DMS 273 treated with DMSO at 0.1 percent for 48 hours (cell line): ENCODE measurements around the gene MARK1.

Experiments
- DNase-seq: peaks from one replicate; lab custom pipeline; 2025; lab: John Stamatoyannopoulos, UW

Gene MARK1

GRCh38 chr1:220527908-220528678 lies at the start of gene MARK1:
Gene MARK1 (plus strand): TSS chr1:220528136. CDS start chr1:220528823, 687 bp downstream.
- DNase-seq: peak; percentile 58

- DNase-seq: no peak
Measured at GRCh38 chr1:220483700-220484099, 44.2 kb upstream of the MARK1 start.

- no peak for DNase-seq
Measured at GRCh38 chr1:220484135-220484534, 43.8 kb upstream of the MARK1 start.

- no peak for DNase-seq
Measured at GRCh38 chr1:220485131-220485530, 42.8 kb upstream of the MARK1 start.

- no peak for DNase-seq
Measured at GRCh38 chr1:220485791-220486190, 42.1 kb upstream of the MARK1 start.

- no peak for DNase-seq
Measured at GRCh38 chr1:220487297-220487820, 40.6 kb upstream of the MARK1 start.

GRCh38 chr1:220491891-220492290 lies 36.0 kb upstream of the MARK1 start:
- no peak for DNase-seq

GRCh38 chr1:220497220-220497947 lies 30.6 kb upstream of the MARK1 start:
- DNase-seq: peak; percentile 15

- peak; percentile 93 for DNase-seq
Measured at GRCh38 chr1:220498188-220498587, 29.7 kb upstream of the MARK1 start.

GRCh38 chr1:220500372-220500771 lies 27.6 kb upstream of the MARK1 start:
- DNase-seq: no peak

GRCh38 chr1:220504329-220504728 lies 23.6 kb upstream of the MARK1 start:
- DNase-seq: no peak

- DNase-seq: no peak
Measured at GRCh38 chr1:220507085-220507484, 20.9 kb upstream of the MARK1 start.

GRCh38 chr1:220511179-220511578 lies 16.8 kb upstream of the MARK1 start:
- DNase-seq: no peak

- DNase-seq: no peak
Measured at GRCh38 chr1:220511785-220512184, 16.2 kb upstream of the MARK1 start.

GRCh38 chr1:220513834-220514233 lies 14.1 kb upstream of the MARK1 start:
- DNase-seq: no peak

- no peak for DNase-seq
Measured at GRCh38 chr1:220514256-220514655, 13.7 kb upstream of the MARK1 start.

GRCh38 chr1:220516014-220516721 lies 11.8 kb upstream of the MARK1 start:
- no peak for DNase-seq

GRCh38 chr1:220516722-220517042 lies 11.3 kb upstream of the MARK1 start:
- no peak for DNase-seq

- no peak for DNase-seq
Measured at GRCh38 chr1:220521778-220522177, 6.2 kb upstream of the MARK1 start.

- DNase-seq: no peak
Measured at GRCh38 chr1:220526294-220526693, 1.6 kb upstream of the MARK1 start.

- DNase-seq: no peak
Measured at GRCh38 chr1:220527279-220527907, 543 bp upstream of the MARK1 start.
